Gastrocnemius medialis (tissue), 4 donors: ENCODE data around the gene IGF1R.

ENCODE experiments used
- CTCF ChIP-seq, 5 experiments: fragments of 450-650 bp in 3 of 5; fragments of 200-600 bp in 2 of 5; sonication (generic) in 2 of 5; IDR thresholded peaks in 4 of 5; conservative IDR thresholded peaks in 1 of 5; 1 replicate in 4 of 5; 2 replicates in 1 of 5; pipeline ENCODE4 v1.5.1; 2016 to 2019; ENCODE audit warnings: antibody characterized with exemption in 5 of 5, mild to moderate bottlenecking in 3 of 5, moderate library complexity in 3 of 5
- POLR2A ChIP-seq, 2 donors: fragments of 450-650 bp; IDR thresholded peaks; one replicate each; pipeline ENCODE4 v1.6.1; 2017; ENCODE audit warnings: antibody characterized with exemption in 2 of 2, mild to moderate bottlenecking in 2 of 2, moderate library complexity in 2 of 2

GRCh38 chr15:98740963-98741362 is 92.6 kb downstream of the IGF1R start:
- no peak for TF ChIP-seq CTCF (IDR thresholded peaks at IDR 0.05 in 4 of 5, conservative IDR thresholded peaks at IDR 0.05 in 1 of 5)
- no peak for TF ChIP-seq POLR2A (IDR thresholded peaks at IDR 0.05)
